ENCODE data around the gene MFAP4.

The MFAP4 gene, protein sequence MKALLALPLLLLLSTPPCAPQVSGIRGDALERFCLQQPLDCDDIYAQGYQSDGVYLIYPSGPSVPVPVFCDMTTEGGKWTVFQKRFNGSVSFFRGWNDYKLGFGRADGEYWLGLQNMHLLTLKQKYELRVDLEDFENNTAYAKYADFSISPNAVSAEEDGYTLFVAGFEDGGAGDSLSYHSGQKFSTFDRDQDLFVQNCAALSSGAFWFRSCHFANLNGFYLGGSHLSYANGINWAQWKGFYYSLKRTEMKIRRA
- long read RNA-seq, donor 1, transcript MFAP4-201 (6 exons, 1,873 nt) = major isoform, 120 of 154 reads
- long read RNA-seq, donor 1, transcript MFAP4-203 (5 exons, 1,876 nt) = minor isoform, 10 of 154 reads
- long read RNA-seq, donor 1, transcript MFAP4-202 (6 exons, 1,932 nt) = minor isoform, 10 of 154 reads
- long read RNA-seq, donor 1, partial matches to known transcripts = 14 of 154 reads
- long read RNA-seq, donor 1, other reads (novel, unspliced or antisense) = 0 of 154 reads
- long read RNA-seq, donor 2, transcript MFAP4-203 (5 exons, 1,876 nt) = minor isoform, 9 of 81 reads
- long read RNA-seq, donor 2, transcript MFAP4-201 (6 exons, 1,873 nt) = major isoform, 66 of 81 reads
- long read RNA-seq, donor 2, partial matches to known transcripts = 0 of 81 reads
- long read RNA-seq, donor 2, other reads (novel, unspliced or antisense) = 0 of 81 reads
- long read RNA-seq, donor 3, transcript MFAP4-203 (5 exons, 1,876 nt) = minor isoform, 8 of 82 reads
- long read RNA-seq, donor 3, transcript MFAP4-202 (6 exons, 1,932 nt) = minor isoform, 6 of 82 reads
- long read RNA-seq, donor 3, transcript MFAP4-201 (6 exons, 1,873 nt) = major isoform, 54 of 82 reads
- long read RNA-seq, donor 3, partial matches to known transcripts = 13 of 82 reads
- long read RNA-seq, donor 3, other reads (novel, unspliced or antisense) = 0 of 82 reads
- long read RNA-seq, donor 4, transcript MFAP4-202 (6 exons, 1,932 nt) = minor isoform, 7 of 93 reads
- long read RNA-seq, donor 4, transcript MFAP4-203 (5 exons, 1,876 nt) = minor isoform, 10 of 93 reads
- long read RNA-seq, donor 4, transcript MFAP4-201 (6 exons, 1,873 nt) = major isoform, 65 of 93 reads
- long read RNA-seq, donor 4, partial matches to known transcripts = 11 of 93 reads
- long read RNA-seq, donor 4, other reads (novel, unspliced or antisense) = 0 of 93 reads
- long read RNA-seq, donor 5, transcript MFAP4-201 (6 exons, 1,873 nt) = major isoform, 81 of 99 reads
- long read RNA-seq, donor 5, partial matches to known transcripts = 11 of 99 reads
- long read RNA-seq, donor 5, other reads (novel, unspliced or antisense) = 0 of 99 reads
- long read RNA-seq, donor 6, transcript MFAP4-203 (5 exons, 1,876 nt) = minor isoform, 7 of 91 reads
- long read RNA-seq, donor 6, transcript MFAP4-201 (6 exons, 1,873 nt) = major isoform, 67 of 91 reads
- long read RNA-seq, donor 6, transcript MFAP4-202 (6 exons, 1,932 nt) = minor isoform, 6 of 91 reads
- long read RNA-seq, donor 6, partial matches to known transcripts = 11 of 91 reads
- long read RNA-seq, donor 6, other reads (novel, unspliced or antisense) = 0 of 91 reads
- long read RNA-seq, donor 7 = 0 reads
- long read RNA-seq, donor 8, transcript MFAP4-202 (6 exons, 1,932 nt) = minor isoform, 12 of 160 reads
- long read RNA-seq, donor 8, transcript MFAP4-203 (5 exons, 1,876 nt) = minor isoform, 13 of 160 reads
- long read RNA-seq, donor 8, transcript MFAP4-201 (6 exons, 1,873 nt) = major isoform, 111 of 160 reads
- long read RNA-seq, donor 8, partial matches to known transcripts = 24 of 160 reads
- long read RNA-seq, donor 8, other reads (novel, unspliced or antisense) = 0 of 160 reads

DNA sequence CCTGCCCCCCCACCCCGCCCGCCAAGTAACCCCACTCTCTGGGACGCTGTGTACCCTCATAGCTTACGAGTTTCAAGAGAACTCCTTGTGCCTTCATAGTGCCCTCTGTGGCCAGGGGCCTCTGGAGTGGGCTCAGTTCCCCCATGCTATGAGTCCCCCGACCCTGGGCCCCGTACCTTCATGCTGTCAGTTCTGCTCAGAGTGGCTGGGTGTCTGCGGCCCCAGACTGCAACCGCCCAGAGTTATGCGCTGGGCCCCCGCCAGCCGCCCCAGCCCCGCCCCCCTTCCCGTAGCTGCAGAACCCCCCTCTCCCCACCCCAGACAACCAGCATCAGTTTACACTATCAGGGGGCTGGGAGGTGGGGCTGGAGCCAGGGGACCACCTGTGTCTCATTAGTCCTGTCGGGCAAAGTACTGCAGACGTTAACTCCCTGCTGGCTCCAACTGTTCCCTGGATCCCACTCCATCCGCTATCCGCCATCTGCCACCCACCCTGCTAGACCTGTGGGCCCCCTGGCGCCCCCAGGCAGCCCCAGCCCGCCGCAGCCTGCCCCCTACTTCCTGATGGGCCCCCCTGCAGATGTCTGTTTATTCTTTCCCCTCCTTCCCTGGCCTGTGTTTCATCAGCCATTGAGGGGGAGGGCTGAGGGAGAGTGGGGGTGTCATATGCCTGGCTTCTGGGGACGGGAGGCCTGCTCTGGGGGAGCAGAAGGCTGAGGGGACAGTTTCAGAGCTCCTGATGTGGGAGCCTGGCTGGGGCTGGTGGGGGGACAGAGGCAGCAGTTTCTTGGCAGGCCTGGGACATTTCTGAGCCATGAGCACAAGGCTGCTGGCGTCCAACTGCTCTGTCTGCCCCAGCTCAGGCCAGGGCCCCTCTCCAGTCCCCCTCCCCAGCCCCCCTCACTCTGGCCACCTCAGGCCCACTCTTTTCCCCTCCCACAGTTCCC, at the start of gene MFAP4:
Gene MFAP4, minus strand, starts transcription at position 217 of the 947 bp plus-strand sequence. Its CDS starts 35 bp downstream, at position 182.
- DNase-seq = peak; percentile 61

DNA sequence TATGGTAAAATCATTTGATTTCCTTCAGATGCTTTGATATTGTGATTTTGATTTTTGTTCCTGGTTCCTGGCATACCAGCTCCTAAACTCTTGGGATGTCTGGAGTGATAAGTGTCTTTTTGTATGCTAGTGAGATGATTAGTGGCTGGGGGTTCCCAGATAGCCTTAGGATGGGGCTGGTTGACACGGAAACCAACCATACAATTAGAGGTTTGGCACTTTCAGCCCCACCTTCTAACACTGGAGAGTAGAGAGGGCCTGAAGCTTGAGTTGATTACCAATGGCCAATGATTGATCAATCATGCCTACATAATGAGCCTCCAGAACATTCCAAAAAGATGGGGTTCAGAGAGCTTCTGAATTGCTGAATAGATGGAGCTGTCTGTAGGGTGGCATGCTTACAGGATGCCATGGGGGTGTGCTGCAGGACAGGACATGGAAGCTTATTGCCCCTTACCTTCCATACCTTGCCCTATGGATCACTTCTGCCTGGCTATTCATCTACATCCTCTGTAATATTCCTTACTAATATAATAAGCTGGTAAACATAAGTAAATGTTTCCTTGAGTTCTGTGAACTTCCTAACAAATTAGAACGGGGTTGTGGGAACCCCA, 46.8 kb upstream of the MFAP4 start:
- DNase-seq = no peak

DNA sequence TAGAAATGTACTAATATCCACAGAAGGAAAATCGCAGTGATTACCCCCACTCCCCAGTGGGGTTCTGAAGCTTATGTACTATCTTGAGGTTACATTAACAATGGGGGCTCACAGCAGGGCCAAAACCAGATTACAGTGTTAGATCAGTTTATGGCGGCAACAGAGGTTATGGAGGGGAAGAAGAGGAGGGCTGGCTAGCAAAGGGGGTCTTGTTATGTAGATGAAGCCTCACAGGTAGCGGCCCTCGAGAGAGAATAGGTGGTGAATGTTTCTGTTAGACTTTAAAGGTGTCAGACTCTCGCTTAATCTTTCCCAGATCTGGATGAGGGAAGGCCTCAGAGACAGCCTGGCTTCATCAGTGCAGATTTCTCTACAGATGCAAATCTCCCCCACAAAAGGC, 46.3 kb upstream of the MFAP4 start:
- DNase-seq = no peak

DNA sequence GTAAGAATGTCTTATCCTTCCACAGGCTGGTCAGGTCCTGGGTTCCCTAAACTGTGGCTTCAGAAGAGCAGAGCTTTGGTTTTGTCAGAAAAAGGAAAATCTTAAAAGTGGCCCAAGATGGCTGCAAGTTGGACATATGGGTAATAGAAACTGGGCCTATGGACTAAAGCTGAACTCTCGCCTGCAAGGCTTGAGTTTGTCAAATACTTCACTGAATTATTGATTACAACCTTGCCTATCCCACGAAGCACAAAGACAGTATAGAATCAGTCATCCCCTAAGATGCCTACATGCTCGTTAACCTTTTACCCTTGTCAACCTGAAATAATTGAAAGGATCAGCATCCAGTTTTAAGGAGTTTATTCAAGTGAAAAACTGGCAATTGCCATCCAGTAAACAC, 44.7 kb upstream of the MFAP4 start:
- DNase-seq = no peak

DNA sequence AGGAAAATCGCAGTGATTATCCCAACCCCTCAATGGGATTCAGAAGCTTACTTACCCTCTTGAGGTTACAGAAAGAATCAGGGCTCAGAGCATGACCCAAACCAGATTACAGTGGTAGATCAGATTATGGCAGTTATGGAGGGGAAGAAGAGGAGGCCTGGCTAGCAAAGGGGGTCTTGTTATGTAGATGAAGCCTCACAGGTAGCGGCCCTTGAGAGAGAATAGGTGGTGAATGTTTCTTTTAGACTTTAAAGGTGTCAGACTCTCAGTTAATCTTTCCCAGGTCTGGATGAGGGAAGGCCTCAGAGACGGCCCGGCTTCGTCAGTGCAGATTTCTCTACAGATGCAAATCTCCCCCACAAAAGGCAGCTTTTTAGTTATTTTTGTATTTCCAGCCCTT, 39.6 kb upstream of the MFAP4 start:
- DNase-seq = no peak

DNA sequence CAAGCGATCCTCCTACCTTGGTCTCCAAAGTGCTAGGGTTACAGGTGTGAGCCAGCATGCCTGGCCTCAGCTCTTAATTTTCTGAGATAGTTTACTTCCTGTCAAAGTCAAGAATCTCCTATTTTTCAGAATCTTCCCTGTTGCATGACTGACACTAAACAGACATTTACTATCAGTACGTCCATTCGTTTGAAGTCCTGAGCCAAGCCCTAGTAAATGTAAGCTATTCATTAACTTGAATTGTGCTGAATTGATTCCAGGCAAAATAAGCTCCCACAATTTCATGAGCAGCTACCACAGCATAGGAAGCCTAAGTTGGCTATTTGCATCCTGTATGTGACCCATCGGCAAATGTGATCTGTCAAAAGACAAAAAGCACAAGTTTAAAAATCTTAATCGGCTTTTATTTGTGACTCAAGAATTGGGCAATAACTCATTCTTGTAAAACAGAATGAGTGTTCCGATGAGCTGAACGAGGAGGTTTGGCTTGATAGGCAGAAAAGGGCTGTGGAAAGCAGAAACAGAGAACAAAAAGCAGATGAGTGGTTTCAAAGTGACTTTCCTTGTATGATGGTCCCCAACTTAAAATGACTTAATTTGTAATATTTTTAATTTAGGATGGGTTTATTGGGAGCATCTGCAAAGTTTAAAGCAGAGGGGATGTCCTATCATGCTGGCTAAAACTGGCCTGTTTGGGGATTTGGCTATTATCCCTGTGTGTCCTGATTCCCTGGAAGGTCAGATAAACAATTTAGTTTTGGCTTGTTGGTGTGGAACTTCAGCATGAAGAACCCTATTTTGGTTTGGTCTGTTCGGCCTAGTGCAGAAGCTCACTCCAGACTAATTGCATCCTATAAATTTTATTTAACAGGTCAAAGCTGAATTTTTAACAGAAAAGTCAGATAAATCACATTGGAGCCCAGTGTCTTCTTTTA, 38.2 kb upstream of the MFAP4 start:
- no peak for DNase-seq

DNA sequence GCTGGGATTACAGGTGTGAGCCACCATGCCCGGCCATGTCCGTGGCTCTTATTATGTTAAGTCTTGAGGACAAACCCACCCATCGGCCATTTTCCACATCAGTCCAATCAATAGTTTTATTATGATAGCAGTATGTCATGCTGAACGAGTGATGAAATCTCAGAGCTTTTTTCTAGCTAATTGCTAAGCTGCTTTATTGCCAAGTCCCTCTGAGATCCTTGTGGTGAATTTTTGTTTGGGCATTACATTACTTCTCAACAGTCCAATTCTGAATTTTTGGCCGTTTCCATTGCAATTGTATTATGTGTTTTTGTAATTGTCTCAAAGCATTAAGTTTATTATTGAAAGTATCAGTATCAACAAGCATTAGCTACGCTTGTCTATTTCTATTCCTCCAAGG, 34.9 kb upstream of the MFAP4 start:
- DNase-seq = no peak

DNA sequence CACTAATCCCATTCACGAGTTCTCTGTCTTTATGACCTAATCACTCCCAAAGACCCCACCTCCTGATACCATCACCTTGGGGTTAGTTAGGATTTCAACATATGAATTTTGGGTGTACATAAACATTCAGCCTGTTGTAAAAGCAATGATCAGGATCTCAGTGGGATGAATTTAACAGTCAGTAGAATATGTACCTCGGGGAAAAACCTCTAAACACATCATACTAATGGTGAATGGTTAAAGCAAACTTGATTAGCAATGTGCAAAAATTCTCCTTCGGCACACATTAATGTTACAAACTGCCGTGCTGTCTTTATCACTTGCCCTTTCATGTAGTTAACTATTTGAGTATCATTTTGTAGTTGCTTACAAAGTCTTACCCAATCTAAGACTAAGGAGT, 34.2 kb upstream of the MFAP4 start:
- no peak for DNase-seq

DNA sequence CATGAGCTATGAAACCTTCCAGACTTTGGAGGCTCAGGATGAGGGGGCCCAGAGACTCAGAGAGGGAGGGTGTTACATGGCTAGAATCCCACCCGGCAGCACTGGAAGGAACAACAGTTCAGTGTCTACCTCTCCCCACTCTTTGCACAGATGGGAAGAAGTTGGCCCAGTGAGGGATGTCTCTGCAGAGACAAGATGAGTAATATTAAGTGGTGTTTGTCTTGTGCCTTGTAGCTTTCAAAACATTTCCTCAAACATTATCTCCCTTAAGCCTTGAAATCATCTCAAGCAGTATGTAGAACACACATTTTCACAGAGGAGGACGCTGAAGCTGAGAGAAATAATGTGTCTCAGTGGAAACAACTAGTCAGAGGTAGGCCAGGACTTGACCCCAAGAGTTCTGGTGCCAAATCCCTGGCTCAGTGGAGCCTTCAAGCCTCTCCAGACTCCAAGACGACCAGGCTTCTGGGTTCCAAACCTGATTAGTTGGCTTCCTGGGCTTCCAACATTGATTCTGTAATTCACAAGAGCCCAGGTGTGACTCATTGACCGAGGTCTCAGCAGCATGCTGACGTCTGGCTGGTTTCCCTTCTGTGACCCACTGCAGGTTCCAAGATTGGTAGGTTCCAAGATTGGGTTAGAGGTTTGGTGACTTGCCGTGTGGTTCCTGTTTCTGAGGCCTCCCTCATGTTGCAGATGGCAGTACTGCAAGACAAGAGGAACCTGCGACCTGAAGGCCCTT, 31.4 kb upstream of the MFAP4 start:
- no peak for DNase-seq

DNA sequence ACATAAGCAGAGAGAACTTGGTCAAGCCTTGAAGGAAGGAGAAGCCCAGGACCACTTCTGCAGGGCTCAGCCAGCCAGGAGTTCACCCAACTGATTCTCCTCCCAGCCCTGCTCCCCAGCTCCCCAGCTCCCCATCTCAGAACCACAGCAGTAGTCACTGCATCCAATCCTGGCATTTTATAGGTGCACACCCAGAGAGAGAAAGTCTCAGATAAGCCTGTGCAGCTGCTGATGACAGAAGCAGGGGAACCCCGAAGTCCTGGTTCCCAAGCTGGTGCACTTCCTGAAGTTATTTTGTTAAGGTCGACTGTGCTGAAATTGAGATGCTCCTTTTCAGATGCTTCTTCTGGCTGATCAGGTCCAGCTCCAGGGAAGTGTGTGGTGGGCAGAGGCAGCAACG, 30.6 kb upstream of the MFAP4 start:
- DNase-seq = no peak

DNA sequence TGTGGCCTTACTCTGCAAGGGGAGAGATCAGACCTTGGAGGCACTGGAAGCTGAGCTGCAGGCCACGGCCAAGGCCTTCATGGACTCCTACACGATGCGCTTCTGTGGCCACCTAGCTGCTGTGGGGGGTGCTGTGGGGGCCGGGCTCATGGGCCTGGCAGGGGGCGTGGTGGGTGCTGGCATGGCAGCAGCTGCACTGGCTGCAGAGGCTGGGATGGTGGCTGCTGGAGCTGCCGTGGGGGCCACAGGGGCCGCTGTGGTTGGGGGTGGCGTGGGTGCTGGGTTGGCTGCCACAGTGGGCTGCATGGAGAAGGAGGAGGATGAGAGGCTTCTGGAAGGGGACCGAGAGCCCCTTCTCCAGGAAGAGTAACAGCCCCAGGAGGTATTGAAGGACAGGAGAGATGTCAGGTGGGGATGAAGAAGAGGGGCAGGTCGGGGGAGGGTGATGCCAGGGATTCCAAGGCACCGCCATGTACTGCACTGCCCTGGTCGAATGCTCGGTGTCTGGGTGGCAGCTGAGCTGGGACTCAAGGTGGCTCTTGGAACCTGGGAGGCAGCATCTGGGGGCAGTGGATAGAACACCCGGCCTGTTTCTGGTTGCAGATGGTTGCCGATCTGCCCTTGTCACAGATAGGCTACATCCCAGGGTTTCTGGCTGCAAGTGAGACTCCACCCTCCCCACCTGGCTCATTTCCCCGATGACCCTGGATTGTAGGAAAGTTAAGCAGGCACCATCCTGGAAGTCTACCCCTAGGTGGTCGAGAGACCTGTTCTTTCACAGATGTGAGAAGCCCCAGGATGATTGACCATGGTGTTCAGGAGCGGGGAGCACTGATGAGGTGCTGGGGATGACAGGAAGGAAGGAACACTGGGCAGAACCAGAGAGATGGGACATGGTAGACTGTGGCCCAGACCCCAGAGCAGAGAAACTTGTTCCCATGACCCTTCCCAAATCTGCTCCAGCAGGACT, 29.1 kb upstream of the MFAP4 start:
- DNase-seq = no peak

DNA sequence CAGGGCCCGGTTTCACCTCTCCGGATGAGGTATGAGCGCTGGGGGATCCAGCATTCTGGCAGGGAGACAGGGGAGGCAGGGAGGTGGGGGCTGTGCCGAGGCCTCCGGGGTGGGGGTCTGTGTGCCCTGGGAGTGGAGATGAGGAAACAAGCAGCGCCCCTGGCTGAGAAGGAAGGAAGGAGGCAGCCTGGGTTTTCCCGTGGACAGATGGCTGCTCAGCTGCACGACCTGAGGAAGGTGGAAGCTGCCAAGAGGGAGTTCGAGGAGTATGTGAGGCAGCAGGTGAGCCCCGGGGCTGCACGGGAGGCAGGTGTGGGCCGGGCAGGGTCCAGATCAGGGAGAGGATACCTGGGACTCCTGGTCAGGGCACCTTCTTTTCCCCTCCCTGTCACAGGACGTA, 28.3 kb upstream of the MFAP4 start:
- DNase-seq = no peak

DNA sequence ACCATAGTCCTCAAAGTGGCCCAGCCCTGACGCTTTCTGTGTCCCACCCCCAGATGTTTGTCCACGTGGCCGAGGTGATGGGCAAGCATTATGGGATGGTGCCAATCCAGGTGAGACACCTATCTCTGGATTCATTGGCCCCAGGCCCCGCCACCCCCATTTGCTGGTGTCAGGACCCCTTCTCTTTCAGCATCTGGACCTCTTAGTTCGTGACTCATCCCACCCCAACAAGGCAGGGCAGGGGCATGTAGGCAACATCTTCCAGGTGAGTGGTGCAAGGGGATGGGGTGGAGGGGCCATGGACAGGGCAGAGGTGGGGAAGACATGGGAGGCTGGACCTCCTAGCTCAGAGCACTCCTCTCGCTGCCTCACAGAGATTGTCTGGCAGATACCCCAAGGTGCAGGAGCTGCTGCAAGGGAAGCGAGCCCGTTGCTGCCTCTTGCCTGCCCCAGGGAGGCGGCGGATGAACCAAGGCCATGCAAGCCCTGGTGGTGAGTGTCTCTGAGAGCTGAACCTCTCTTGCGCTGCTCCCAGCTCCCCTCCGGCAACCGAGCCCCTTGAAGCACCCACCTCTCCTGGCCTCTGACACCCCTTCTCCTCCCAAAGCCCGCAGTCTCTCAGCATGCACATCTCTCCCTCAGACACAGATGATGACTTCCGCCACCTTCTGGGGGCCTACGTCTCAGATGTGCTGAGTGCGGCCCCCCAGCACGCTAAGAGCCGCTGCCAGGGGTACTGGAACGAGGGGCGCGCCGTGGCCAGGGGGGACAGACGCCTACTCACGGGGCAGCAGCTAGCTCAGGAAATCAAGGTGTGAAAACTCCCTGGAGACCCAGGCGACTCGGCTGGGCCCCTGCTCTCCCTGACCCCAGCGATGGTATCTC, 27.6 kb upstream of the MFAP4 start:
- no peak for DNase-seq

DNA sequence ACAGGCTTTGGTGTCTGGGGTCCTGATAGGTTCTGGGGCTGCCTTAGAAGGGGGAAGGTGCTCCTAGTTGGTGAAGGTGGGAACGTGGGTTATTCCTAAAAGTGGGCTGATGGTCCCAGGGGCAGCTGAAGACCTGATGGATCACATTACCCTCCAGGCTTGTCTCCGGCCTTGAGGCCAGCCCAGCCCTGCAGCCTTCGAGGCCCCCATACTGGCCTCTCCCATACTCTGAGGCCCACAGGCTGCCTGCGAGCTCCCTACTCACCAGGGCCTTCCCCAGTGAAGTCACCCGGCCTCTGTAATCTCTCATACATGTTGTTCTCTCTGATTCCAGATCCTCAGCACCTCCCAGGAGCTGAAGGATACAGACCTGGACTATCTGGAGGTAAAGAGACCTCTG, 26.8 kb upstream of the MFAP4 start:
- no peak for DNase-seq

DNA sequence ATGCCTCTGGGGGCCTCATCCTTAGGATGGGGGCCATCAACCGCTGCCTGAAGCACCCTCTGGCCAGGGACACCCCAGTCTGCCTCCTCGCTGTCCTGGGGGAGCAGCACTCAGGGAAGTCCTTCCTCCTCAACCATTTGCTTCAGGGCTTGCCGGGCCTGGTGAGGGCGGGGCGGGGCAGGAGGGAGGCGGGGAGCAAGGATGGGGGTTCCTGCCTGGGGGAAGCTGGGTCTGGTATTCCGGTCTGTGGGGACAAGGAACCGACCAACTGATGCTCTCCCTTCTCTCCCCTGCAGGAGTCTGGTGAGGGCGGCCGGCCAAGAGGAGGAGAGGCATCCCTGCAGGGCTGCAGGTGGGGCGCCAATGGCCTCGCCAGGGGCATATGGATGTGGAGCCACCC, 26.0 kb upstream of the MFAP4 start:
- no peak for DNase-seq

DNA sequence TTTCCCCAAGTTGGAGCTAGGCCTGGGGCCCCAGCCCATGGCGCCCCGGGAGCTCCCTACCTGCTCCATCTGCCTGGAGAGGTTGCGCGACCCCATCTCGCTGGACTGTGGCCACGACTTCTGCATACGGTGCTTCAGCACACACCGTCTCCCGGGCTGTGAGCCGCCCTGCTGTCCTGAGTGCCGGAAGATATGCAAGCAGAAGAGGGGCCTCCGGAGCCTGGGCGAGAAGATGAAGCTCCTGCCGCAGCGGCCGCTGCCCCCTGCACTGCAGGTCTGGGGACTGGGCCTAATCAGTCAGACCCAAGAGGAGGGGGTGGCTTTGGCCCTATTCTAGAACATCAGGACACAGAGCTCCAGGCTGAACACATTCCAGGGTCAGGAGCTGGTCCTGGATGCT, 25.5 kb upstream of the MFAP4 start:
- DNase-seq = no peak

Data from right kidney (tissue), 9 donors.